ENCODE measurements around the gene VWA3B. TPM values are rescaled to one million over a fixed set of nuclear protein-coding genes. Genes with fewer than 3 reads are reported as not detected.

VWA3B gene
- total RNA-seq, 1 experiment from 2014 or later = not detected

DNA sequence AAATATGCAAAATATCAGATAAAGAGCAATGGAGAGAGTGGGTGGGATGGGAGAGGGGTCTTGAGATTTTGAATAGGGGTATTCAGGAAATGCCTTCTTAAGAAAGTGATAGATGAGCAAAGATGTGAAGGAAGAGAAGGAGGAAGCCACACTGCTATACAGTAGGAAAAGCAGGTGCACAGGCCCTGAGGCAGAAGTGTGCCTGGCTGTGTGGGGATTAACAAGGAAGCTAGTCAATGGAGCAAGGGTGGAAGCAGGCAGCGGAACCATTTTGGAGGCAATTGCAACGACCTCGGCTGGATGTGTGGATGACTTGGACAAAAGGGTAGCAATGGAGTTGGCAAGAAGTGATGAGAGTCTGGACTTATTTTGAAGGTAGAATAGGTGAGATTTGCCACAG is 248.3 kb downstream of the VWA3B start:
- no peak for DNase-seq (ENCODE audit: low spot score)

GRCh38 chr2:98341241-98341640 is 254.3 kb downstream of the VWA3B start:
- no peak for DNase-seq (ENCODE audit: low spot score)

- no peak for DNase-seq (ENCODE audit: low spot score)
Measured at GRCh38 chr2:98343285-98343684, 256.3 kb downstream of the VWA3B start.

DNA sequence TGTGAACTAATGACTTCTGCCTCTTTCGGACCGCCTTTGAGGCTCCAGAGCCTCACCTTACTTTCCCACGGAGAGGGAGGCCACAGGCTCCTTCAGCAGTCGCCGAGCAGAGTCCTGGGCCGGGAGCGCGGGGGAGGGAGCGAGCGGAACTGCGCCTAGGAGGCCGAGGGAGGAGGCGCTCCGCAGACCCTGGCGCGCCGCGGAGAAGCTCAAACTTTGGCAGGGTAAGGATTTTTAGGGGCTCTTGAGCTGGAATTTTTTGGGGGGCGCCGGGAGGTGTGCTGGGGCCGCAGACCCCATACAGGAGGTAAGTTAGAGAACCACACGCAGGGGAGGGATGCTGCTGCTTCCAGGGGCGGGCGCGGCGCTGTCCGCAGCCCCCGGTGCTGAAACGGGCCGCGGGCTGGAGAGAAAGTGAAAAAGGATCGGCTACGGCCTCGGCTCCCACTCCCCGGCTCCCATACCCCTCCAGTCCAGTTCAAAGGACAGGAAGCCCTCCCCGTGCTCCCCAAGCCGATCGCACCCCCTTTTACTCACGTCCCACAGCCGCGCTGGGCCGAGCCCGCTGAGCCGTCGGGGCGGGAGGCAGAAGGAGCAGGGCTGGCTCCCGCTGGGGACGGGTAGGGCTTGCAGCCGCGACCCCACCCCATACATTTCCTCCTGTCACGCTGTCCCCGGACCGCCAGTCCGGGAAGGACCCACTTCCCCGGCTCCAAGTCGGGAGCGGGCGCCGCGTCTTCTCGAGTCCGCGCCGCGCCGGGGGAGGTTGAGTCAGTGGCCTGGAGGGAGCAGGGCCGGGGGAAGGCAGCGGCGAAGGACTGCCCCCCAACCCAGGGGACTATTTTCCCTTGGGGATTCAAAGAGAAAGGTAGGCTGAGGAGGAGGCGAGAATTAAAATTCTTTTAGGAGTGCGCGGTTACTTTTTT is 259.6 kb downstream of the VWA3B start, which contains the start of gene CNGA3:
Gene CNGA3 (plus strand): TSS at position 146 of the 926 bp plus-strand sequence. CDS start 23,520 bp downstream, outside the sequence.
- DNase-seq (ENCODE audit: low spot score) = no peak

DNA sequence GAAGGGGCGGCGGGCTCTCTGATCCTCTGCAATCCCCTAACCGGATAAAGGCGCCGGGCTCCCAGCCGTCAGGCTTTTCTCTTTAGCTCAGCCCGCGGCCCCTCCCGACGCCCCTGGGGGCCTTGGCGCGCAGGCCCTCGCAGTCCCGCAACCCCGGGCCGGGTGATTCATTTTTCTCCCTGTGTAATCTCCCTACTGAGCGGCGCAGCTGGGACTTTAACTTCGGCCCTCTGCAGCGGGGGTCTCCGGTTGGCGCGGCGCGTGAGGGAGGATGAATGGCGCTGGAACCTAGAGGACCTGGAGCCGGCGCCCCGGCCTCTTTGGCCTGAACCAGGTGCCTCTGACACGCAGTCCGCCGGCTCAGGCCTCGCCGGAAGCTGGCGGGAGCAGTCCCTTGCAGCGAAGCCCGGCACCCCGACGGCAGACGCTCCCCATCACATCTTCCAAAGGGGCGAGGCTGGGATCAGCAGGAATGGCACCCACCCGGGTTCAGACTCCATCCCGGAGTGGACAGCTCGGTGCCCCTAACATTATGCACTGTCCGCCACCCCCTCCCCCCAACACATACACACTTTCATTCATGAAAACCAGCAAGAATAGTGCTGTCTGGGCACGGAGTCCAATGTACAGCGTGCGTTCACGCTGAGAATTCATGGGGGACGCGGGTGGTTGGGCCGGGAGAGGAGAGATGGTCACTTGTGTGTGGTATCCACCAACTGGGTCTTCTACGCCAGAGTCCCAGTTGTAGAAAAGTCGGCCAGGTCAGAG is 260.5 kb downstream of the VWA3B start:
- DNase-seq (ENCODE audit: low spot score) = no peak

- DNase-seq (ENCODE audit: low spot score) = no peak
Measured at GRCh38 chr2:98348066-98348561, 261.1 kb downstream of the VWA3B start.

DNA sequence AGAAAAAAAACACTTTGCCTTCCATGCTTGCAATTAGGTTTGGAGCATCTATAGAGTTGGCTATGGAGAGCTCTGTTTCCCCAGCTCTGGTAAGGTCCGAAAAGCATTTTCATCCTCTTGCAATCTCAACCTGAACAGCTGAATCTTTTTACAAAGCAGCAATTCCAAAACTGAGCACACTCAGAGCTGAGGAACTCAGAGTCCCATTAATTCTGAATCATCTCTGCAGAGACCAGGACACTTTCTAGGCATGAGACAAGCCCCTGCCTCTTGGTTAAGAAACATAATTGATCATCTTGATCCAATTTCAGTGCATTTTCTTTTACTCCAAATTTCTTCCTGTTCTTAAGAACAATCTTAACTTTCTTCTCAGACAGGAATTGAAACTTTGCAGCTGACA is 263.4 kb downstream of the VWA3B start:
- no peak for DNase-seq (ENCODE audit: low spot score)

DNA sequence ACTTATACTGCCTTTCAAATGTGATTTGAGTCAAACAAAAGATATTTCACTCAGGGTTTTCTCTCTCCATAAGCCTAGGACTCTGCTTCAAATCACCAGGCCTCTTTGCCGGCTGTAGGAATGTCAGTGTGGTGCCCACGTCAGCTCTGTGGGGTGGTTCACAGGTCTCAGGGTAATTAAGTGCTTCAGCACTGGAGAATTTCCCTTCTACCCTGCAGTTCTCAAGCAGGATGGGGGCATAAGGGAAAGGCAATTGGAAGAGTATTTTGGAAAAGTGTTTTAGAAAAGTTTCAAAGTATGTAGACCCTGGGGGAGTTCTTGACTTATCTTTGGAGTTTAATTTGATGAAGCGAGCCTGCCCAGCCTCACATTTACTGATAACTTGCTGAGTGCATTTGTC is 268.9 kb downstream of the VWA3B start:
- DNase-seq (ENCODE audit: low spot score) = no peak

DNA sequence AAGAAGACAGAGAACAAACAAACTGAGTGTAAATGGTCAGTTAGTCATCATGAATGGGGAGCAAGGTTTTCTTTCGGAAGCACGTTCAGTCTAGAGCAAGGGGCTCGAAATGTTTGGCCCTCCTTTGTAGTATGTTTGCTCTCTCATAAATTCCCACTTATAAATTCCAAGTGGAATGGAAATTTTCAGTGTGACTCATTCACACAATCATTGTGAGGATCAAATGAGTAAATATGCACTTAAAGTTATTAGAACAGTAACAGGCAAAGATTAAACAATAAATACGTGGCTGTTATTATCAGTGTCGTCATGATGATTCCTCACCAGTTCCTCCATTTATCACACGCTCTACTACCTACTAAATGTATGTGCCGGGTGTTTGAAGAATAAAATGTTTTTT is 269.8 kb downstream of the VWA3B start:
- no peak for DNase-seq (ENCODE audit: low spot score)

GRCh38 chr2:98357849-98358248 is 270.9 kb downstream of the VWA3B start:
- DNase-seq (ENCODE audit: low spot score) = no peak

GRCh38 chr2:98359986-98360385 is 273.0 kb downstream of the VWA3B start:
- no peak for DNase-seq (ENCODE audit: low spot score)

Other genes starting within 250 kb of the VWA3B start
- 9.7 and 12.3 TPM in 2 replicates for gene TMEM131, start 91.2 kb upstream of the VWA3B start, total RNA-seq (2014; rRNA removed; shearing (Covaris generic))